ENCODE results near the gene DAB2. TPM values are rescaled to one million over a fixed set of nuclear protein-coding genes. Genes with fewer than 3 reads are reported as not detected.
A peak's percentile ranks its signal among the peaks of the same experiment; 100 is the strongest.
"Not testable (repeated sequence)": the region's sequence is repeated elsewhere in the genome, so short reads cannot be mapped to it uniquely, and the experiment has no call there.

Gene DAB2
- polyA plus RNA-seq, 3 donors: 189 to 235 (median 222) TPM

DNA sequence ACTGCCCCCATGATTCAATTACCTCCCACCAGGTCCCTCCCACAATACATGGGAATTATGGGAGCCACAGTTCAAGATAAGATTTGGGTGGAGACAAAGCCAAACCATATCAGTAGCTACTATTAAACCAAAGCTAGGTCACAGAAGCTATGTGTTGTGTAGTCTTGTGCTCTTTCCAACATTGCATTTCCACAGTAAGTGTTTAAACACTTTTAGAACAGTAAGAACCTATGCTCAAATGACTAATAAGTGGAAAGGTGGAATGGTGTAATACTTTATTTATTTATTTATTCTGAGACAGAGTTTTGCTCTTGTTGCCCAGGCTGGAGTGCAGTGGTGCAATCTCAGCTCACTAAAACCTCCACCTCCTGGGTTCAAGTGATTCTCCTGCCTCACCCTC, 22.6 kb downstream of the DAB2 start:
- DNase-seq (ENCODE audit: extremely low read depth in 1 of 11, low read depth in 9 of 11, low spot score in 4 of 11): not testable (repeated sequence)

DNA sequence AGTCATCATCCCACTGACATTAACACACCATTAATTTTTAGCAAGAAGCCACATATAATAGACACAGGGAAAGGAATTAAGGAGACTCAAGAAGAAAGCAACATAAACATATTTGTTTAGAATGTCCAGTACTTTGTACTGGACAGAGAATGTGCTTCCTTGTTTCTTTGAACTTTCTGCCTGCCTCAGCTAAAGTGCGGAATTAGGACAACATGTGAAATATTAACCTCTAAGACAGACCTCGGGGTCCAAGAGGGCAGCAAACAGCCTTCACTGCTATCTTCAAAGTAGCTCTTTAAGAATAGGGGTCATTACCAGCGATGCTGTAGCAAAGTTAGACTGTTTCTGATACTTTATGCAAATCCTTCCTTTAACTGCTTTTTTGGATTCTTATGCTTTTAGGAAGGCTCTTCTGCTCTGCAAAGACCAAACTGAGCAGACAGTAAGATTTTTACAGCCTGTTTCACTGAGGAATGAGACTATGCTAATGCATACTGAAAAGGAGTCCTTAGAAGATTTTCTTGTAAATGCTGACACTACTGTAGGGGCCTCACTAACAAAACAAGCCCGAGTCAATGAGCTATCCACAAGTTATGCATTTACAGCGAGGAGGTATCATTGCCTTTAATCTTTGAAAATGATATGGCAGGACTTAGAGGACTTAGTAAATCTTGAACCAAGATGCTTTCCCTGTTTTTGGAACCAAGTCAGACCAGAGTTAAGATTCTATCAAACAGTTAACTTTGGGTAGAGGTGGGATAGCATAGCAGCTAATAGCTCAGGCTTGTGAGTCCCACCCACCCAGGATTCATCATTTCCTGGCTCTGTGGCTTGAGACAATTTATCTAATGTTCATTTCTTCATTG, 23.8 kb downstream of the DAB2 start:
- DNase-seq (ENCODE audit: extremely low read depth in 1 of 11, low read depth in 9 of 11, low spot score in 4 of 11): peak in 1 of 11 donors; percentile 46

- DNase-seq (ENCODE audit: extremely low read depth in 1 of 11, low read depth in 9 of 11, low spot score in 4 of 11): no peak
Measured at GRCh38 chr5:39399135-39400036, 25.4 kb downstream of the DAB2 start.

DNA sequence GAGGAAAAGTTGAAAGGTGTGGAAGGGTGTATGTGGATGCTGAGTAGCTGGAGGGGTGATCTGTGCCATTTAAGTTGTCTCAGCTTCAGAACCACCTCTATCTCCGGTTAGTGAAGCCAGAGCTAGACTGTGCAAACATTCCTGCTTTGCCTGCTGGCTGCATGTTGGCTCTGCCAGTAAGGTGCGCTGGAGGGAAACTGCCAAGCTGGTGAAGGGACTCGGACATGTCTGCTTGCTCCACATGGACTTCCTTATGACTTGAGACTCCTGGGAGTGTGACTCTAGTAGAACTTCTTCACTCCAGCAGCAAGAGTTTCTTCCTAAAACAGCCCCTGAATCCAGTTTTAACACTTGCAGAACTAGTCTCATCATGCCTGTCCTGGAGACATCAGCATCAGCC, 27.9 kb downstream of the DAB2 start:
- no peak for DNase-seq (ENCODE audit: extremely low read depth in 1 of 11, low read depth in 9 of 11, low spot score in 4 of 11)

DNA sequence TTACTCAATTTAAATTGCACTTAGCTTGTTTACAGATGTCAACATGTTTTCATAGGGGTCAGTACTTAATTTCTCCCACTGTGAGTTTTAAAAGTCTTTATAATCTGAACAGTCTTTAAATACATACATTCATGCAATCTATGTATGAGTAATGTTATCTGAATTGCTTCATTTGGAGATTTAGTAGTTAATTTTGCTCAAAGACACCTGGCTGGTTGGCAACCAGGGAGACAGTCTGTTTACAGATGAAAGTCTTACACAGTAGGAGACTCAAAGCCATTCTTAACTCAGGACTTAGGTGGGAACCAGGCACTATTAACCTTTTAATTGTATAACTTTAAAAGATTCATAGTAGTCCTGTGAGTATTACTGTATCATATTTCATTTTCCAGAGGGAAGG, 29.3 kb downstream of the DAB2 start:
- no peak for DNase-seq (ENCODE audit: extremely low read depth in 1 of 11, low read depth in 9 of 11, low spot score in 4 of 11)

DNA sequence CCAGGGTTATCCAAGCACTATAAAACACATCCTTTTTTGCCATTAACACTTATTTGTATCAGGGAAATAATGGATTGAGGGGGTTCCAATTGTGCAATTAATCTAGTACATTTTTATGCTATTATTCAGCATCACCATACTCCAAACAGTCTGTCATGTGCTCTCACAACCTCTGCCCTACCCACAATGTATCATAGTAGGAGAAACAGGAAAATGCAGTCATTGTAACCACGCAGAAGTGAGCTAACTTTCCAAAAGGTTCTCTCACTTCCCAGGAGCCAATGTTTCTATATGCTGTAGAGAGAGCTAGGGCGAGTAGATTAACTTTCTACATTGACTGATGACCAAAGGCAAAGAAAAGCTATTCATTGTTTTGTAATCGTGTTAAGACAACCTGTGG, 29.8 kb downstream of the DAB2 start:
- DNase-seq (ENCODE audit: extremely low read depth in 1 of 11, low read depth in 9 of 11, low spot score in 4 of 11): no peak

DNA sequence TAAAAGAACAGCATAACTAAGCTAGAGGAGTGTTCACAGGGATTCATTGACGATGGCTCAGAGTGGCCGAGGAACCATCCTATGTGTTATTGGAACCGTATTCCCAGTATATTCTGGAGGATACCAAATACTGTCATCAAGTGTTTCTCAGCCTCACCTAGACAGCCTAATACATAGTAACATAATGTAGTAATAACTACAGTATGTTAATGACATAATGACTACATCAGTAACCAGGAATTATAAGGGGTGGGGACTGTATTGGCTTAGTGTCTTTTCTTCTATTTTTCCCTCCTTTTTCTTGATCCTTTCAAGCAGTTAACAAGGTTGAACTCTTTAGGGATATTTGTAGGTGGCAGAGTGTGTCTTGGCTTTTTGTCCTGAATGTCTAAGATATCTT, 33.8 kb downstream of the DAB2 start:
- no peak for DNase-seq (ENCODE audit: extremely low read depth in 1 of 11, low read depth in 9 of 11, low spot score in 4 of 11)

GRCh38 chr5:39387293-39387692, 37.5 kb downstream of the DAB2 start:
- no peak for DNase-seq (ENCODE audit: extremely low read depth in 1 of 11, low read depth in 9 of 11, low spot score in 4 of 11)

- no peak for DNase-seq (ENCODE audit: extremely low read depth in 1 of 11, low read depth in 9 of 11, low spot score in 4 of 11)
Measured at GRCh38 chr5:39384271-39384670, 40.5 kb downstream of the DAB2 start.

GRCh38 chr5:39381376-39381775, 43.4 kb downstream of the DAB2 start:
- DNase-seq (ENCODE audit: extremely low read depth in 1 of 11, low read depth in 9 of 11, low spot score in 4 of 11): no peak

DNA sequence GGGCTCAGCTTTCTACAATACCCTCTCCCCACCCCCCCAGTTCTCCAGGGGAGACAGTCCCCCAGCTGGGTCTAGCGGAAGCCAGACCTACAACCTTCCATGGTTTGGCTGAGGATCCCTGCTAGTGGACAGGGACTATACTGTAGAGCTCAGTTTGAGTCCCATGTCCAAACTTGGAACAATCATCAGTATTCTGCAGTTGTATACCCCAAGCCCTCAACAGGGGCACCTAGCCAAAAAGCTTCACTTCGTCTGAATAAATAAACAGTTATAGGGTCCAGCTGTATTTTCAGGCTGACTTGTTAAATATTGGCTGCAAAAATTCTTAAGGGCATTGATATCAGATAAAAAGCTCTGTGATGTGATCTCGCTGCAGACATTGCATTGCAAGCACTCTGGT, 45.1 kb downstream of the DAB2 start:
- peak in 3 of 11 donors; percentile 24 to 27 (median 25) for DNase-seq (ENCODE audit: extremely low read depth in 1 of 11, low read depth in 9 of 11, low spot score in 4 of 11)

- no peak for DNase-seq (ENCODE audit: extremely low read depth in 1 of 11, low read depth in 9 of 11, low spot score in 4 of 11)
Measured at GRCh38 chr5:39377613-39378012, 47.2 kb downstream of the DAB2 start.

DNA sequence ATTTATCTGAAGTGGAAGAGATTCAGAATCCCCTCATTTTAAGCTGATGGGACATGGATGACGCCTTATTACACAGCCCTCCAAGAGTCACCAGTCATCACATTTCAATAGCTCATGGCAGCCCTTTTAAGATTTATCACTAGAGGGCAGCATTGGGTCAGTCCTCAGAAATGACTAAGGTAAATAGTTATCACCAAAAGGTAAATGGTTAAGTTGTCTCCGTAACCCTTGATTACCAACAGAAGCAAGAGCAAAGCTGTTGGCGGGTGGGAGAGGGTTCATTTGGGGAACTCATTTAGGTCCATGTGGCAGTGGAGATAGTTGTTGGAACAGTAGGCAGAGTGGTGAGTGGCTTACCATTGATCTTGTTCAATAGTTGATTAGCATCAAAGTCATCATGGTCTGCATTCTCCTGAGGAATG, 48.5 kb downstream of the DAB2 start:
- DNase-seq (ENCODE audit: extremely low read depth in 1 of 11, low read depth in 9 of 11, low spot score in 4 of 11): peak in 4 of 11 donors; percentile 28 to 63 (median 36)

DNA sequence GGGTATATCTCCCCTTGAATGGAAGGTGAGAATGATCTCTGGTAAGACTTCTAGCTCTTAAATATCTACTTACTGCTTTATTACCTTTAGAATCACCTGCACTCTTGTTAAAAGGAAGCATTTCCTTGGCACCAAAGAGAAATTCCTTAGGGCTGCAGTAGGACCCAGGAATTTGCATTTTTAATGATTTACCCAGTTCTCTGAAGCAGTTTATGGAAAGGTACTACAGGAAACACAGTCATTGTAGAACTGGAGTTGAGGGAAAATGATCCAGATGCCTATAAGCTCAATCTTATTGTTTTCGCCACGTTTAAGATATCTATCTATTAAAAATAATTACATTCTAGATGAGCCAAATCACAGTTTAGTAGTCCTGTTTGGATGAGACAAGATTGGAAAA, 51.0 kb downstream of the DAB2 start:
- peak in 4 of 11 donors; percentile 29 to 51 (median 34) for DNase-seq (ENCODE audit: extremely low read depth in 1 of 11, low read depth in 9 of 11, low spot score in 4 of 11)

DNA sequence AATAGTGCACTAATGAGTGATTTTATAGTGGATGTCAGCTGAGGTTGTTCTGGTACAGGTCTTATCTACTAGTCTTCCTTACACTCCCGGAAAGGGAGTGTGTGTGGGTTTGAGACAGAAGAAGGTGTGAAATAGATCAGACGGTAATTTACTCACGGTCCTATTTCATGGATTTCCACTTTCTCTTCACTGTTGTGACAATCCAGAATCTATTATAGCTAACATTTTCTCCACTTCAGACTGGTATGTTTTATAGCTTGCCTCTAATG, 53.5 kb downstream of the DAB2 start:
- no peak for DNase-seq (ENCODE audit: extremely low read depth in 1 of 11, low read depth in 9 of 11, low spot score in 4 of 11)

DNA sequence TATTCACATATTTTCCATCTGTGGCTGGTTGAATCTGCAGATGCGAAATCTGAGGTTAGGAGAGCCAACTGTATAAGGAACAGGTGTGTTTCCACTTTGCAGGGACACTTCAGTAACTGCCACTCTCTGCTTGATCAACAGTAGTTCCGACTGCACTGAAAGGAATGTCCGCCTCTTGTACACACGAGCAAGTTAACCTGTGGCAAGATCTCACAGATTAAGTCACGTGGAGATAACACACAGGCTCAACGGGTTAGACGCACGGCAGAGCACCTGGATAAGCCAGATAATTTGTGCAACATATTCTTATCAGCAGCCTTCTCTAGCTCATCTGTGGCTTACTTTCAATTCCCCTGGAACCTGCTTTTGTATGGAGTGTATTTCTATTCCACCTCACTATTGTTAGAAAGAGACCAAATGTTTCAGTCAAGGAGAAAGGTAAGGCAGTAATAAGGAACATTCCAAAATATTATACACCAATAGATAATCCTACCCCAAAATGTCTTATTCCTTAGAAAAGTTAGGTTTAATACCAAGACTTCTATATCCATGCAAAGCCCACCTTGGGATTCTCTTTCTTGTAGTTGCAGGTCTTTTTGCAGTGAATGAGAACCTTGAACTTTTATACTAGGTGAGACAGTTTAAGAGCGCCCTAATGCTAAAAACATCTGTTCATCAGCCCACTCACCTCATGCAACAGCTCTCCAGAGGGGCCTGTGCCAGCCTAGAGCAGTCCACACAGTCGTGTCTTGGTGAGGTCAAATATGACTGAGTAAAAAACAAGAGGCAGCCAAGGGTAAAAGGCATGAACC, 54.0 kb downstream of the DAB2 start:
- DNase-seq (ENCODE audit: extremely low read depth in 1 of 11, low read depth in 9 of 11, low spot score in 4 of 11): no peak

DNA sequence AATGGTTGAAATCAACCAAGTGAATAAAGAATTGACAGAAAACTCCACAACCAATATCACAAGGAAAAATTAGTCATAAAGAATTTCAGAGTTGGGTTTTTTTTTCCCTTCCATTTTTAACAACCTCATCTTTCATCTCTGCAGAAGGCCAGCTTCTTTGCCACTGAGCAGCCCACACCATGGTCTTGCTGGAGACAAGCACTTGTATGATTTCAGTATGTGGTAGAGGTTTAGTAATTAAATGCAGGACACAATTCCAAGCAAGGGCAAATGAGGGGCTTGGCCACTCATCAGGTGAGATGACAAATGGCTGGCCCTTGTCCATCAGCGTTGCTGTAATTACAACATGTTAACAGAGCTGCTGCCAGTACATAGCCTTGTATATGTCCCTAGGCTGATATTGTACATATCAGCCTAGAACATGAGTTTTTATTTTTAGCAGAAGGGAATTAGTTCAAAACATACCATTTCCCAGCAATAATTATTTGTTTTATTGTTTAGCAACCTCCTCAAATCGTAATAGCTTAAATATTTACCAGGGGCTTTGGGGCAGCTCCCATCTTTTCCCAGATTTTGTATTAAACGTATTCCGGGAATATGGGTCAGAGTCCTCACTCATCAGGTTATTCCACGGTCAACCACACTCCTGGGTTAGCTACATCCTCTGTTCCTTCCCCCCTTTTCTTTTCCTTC, 55.5 kb downstream of the DAB2 start:
- DNase-seq (ENCODE audit: extremely low read depth in 1 of 11, low read depth in 9 of 11, low spot score in 4 of 11): no peak

DNA sequence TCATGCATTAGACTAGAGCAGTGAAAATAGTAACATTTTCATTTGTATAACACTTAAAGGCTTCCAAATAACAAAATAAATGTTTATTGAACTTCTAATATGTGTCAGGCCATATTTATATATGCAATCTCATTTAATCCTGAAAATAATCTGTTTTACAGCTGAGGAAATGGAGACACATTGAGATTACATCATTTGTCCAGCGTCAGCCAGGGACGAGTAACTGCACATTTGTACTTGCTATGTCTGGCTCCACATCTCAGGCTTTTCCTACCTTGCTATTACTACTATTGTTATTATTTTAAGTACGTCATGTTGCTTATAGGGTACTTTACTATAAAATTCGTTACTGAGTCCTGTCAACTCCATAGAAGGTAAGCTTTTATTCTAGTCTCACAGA, 56.7 kb downstream of the DAB2 start:
- DNase-seq (ENCODE audit: extremely low read depth in 1 of 11, low read depth in 9 of 11, low spot score in 4 of 11): no peak

DNA sequence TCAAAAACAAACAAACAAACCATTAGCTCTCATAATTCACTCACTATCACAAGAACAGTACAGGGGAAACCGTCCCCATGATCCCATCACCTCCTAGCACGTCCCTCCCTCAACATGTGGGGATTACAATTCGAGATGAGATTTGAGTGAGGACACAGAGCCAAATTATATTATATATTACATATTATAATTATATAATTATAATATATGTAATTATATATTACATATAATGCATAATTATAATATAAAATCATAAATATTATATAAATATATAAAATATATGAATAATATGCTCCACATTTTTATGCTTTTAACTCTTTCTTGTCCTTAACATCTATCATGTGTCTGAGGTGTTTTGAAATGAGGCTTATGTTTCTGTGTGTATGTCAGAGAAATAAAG, 57.1 kb downstream of the DAB2 start:
- no peak for DNase-seq (ENCODE audit: extremely low read depth in 1 of 11, low read depth in 9 of 11, low spot score in 4 of 11)

Measured in renal cortex interstitium (tissue), 11 donors.